A673 (cell line): ENCODE data around the gene SSNA1. TPM values are rescaled to one million over a fixed set of nuclear protein-coding genes. Genes with fewer than 3 reads are reported as not detected.

Source experiments
- BruUV-seq: library from RNA; stranded (reverse); fragments of 400-500 nt; replicated peaks from 2 replicates; lab custom pipeline; 2021; lab: Mats Ljungman, UMichigan
- CTCF ChIA-PET: fragments of 300-600 bp; sonication (Branson Sonifier 250); formaldehyde crosslinking; loops from one replicate; lab custom pipeline; 2022; ENCODE audit warnings: antibody characterized with exemption; lab: Charles Lee
- POLR2A ChIA-PET: fragments of 300-600 bp; sonication (Branson Sonifier 250); formaldehyde crosslinking; loops from one replicate; lab custom pipeline; 2022; ENCODE audit warnings: antibody characterized with exemption; ENCODE audit not compliant: low non-redundant PET; lab: Charles Lee
- DNase-seq: peaks from one replicate; pipeline ENCODE4 v3.0.0-alpha.2; 2015; ENCODE audit warnings: low spot score
- H3K27ac ChIP-seq: fragments of 200-600 bp; sonication (generic); 2 replicates; pipeline ENCODE4 v1.5.1; 2016; ENCODE audit warnings: mixed run types, low read depth, mild to moderate bottlenecking, mixed read lengths, antibody characterized with exemption, low read length; ENCODE audit not compliant: poor library complexity, severe bottlenecking
- H3K27me3 ChIP-seq: fragments of 200-600 bp; sonication (generic); replicated peaks from 2 replicates; pipeline ENCODE4 v1.6.1; 2017; ENCODE audit warnings: mixed run types, low read depth, mild to moderate bottlenecking, mixed read lengths, antibody characterized with exemption, low read length; ENCODE audit not compliant: insufficient read depth, poor library complexity
- H3K36me3 ChIP-seq: fragments of 200-600 bp; sonication (generic); 2 replicates; pipeline ENCODE4 v1.6.1; 2016; ENCODE audit warnings: mixed run types, mild to moderate bottlenecking, mixed read lengths, antibody characterized with exemption, low read length; ENCODE audit not compliant: insufficient read depth, poor library complexity, severe bottlenecking
- H3K4me1 ChIP-seq: fragments of 200-600 bp; sonication (generic); 2 replicates; pipeline ENCODE4 v1.6.1; 2017; ENCODE audit warnings: mixed run types, mild to moderate bottlenecking, mixed read lengths, antibody characterized with exemption, low read length; ENCODE audit not compliant: insufficient read depth, poor library complexity, severe bottlenecking
- H3K4me3 ChIP-seq: fragments of 200-600 bp; sonication (generic); 2 replicates; pipeline ENCODE4 v1.5.1; 2016; ENCODE audit warnings: low read depth, mixed run types, mild to moderate bottlenecking, mixed read lengths, low read length; ENCODE audit not compliant: poor library complexity, severe bottlenecking
- H3K9me3 ChIP-seq: fragments of 200-600 bp; sonication (generic); 2 replicates; pipeline ENCODE4 v1.6.1; 2016; ENCODE audit warnings: mixed run types, low read depth, mild to moderate bottlenecking, mixed read lengths, antibody characterized with exemption, low read length; ENCODE audit not compliant: poor library complexity, severe bottlenecking
- EZH2 ChIP-seq: fragments of 200-600 bp; sonication (generic); IDR thresholded peaks from 2 replicates; pipeline ENCODE4 v1.6.1; 2017; ENCODE audit warnings: borderline replicate concordance, low read depth, mild to moderate bottlenecking, mixed read lengths, antibody characterized with exemption, low read length; ENCODE audit not compliant: poor library complexity, severe bottlenecking
- intact Hi-C: fragments of 100-400 bp; cut with micrococcal nuclease; formaldehyde crosslinking; loops from one replicate; pipeline ENCODE4 v1.10.0; 2022; ENCODE audit not compliant: unreplicated experiment
- total RNA-seq: library from RNA; stranded (reverse); gene quantifications from 2 replicates; pipeline ENCODE4 v1.2.3, GENCODE V29; 2021
- TF ChIP-seq, protein P1 (sequence below): fragments of 300-800, 200-600 bp; sonication (generic); conservative IDR thresholded peaks from 2 replicates; pipeline ENCODE4 v1.5.1; 2017; ENCODE audit warnings: low read depth, mild to moderate bottlenecking, antibody characterized with exemption, low read length, moderate library complexity, mixed read lengths

The SSNA1 gene
- total RNA-seq, 1 experiment from 2014 or later: 87.3 TPM

GRCh38 chr9:137165250-137165836 is 23.1 kb upstream of the SSNA1 start:
- TF ChIP-seq EZH2: no peak
- TF ChIP-seq, protein P1, sequence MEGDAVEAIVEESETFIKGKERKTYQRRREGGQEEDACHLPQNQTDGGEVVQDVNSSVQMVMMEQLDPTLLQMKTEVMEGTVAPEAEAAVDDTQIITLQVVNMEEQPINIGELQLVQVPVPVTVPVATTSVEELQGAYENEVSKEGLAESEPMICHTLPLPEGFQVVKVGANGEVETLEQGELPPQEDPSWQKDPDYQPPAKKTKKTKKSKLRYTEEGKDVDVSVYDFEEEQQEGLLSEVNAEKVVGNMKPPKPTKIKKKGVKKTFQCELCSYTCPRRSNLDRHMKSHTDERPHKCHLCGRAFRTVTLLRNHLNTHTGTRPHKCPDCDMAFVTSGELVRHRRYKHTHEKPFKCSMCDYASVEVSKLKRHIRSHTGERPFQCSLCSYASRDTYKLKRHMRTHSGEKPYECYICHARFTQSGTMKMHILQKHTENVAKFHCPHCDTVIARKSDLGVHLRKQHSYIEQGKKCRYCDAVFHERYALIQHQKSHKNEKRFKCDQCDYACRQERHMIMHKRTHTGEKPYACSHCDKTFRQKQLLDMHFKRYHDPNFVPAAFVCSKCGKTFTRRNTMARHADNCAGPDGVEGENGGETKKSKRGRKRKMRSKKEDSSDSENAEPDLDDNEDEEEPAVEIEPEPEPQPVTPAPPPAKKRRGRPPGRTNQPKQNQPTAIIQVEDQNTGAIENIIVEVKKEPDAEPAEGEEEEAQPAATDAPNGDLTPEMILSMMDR: no peak
- POLR2A ChIA-PET: no interaction called here
- no TSS peak for BruUV-seq
- no peaks in the 10 kb centered on the region for H3K9me3 ChIP-seq
- CTCF ChIA-PET: no interaction called here
- H3K27ac ChIP-seq: no peak overlapping the region
- no peaks in the 10 kb centered on the region for H3K36me3 ChIP-seq
- peaks cover 96% of the 10 kb centered on the region for H3K27me3 ChIP-seq
- no peak for DNase-seq
- H3K4me3 ChIP-seq: no peak overlapping the region
- peaks cover 15% of the 10 kb centered on the region for H3K4me1 ChIP-seq
- intact Hi-C loops: no loop called here

DNA sequence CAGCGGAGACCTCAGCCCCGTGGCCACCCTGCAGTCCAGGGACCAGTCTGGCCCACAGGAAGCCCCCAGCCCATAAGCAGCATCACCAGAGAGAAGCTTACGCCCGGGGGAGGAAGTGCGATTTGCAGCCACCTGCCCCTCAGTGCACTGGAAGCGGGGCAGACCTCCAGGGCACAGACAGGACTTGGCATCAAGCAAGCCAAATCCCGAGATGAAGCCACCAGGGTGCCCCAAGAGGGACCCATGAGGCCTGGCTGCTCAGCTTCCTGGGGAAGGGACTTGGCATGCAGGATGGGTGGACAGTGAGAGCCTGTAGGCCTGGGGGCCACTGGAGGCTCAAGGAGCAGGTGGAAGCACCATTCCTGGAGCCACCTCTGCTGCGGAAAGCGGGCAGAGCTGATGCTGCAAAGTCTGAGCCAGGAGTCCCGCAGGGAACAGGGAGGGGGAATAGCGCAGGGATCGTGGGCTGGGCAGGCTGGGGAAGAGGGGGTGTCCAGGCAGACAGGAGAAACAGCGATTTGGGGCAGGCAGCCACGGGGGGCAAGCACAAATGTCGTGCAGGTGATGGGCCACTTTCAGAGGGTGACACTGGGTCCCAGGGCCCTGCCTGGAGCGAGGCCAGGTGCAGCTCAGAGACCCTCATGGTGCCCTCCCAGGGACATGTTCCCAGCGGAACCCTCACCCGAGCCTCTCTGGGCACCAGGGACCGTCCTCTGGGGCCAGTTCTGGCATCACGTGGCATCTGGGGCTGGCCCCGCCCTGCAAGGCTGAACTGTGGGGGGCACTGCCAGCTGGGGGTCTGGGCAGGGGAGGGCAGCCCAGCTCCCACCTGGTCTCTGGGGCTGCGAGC is 21.9 kb upstream of the SSNA1 start:
- no peak overlapping the region for H3K4me3 ChIP-seq
- TF ChIP-seq, protein P1: no peak
- TF ChIP-seq EZH2: peak; percentile 35
- no peak overlapping the region for H3K27ac ChIP-seq
- POLR2A ChIA-PET: no interaction called here
- intact Hi-C loops: no loop called here
- DNase-seq: no peak
- BruUV-seq: no TSS peak
- peaks cover 96% of the 10 kb centered on the region for H3K27me3 ChIP-seq
- H3K36me3 ChIP-seq: no peaks in the 10 kb centered on the region
- no peaks in the 10 kb centered on the region for H3K9me3 ChIP-seq
- CTCF ChIA-PET: no interaction called here
- H3K4me1 ChIP-seq: peaks cover 15% of the 10 kb centered on the region

- intact Hi-C loops: no loop called here
- no peak for DNase-seq
- Histone ChIP-seq H3K4me3 (no peak overlapping the region), H3K36me3 (no peaks in the 10 kb centered on the region), H3K9me3 (no peaks in the 10 kb centered on the region), H3K4me1 (peaks cover 9% of the 10 kb centered on the region), H3K27ac (no peak overlapping the region), H3K27me3 (peaks cover 89% of the 10 kb centered on the region)
- POLR2A ChIA-PET: no interaction called here
- BruUV-seq: no TSS peak
- TF ChIP-seq EZH2: no peak
- TF ChIP-seq, protein P1: no peak
- CTCF ChIA-PET: no interaction called here
Measured at GRCh38 chr9:137167277-137167746, 21.2 kb upstream of the SSNA1 start.
